ENCODE results near the gene PCDH9.

The PCDH9 gene

DNA sequence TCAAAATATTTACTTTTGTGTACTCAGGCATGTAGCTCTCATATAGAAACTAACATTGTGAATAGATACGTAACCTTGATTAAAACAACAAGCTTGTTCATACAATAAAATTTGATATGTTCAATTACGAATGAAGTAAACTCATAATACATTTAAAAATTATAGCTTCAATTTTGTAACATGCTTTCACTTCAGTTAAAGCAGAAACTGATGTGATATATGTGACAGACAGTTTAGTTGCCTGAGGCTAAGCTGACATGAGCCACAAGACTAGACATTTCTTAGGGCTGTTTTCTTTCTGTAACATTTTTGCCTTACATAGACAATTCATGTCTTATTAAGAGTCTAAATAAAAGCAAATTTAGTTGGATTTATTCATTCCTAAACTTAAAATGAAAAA lies 526.0 kb downstream of the PCDH9 start:
- DNase-seq = no peak

DNA sequence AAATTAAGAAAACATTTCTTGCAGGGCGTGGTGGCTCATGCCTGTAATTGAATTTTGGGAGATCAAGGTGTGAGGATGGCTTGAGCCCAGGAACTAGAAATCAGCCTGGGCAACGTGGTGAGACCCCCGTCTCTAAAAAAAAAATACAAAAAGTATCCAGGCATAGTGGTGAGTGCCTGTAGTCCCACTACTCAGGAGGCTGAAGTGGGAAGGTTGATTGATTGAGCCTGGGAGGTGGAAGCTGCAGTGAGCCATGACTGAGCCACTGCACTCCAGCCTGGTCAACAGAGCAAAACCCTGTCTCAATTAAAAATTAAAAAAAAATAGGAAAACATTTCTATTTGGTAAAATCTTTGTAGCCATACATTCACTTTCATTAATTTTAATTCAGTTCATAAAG lies 526.5 kb downstream of the PCDH9 start:
- DNase-seq = no peak

DNA sequence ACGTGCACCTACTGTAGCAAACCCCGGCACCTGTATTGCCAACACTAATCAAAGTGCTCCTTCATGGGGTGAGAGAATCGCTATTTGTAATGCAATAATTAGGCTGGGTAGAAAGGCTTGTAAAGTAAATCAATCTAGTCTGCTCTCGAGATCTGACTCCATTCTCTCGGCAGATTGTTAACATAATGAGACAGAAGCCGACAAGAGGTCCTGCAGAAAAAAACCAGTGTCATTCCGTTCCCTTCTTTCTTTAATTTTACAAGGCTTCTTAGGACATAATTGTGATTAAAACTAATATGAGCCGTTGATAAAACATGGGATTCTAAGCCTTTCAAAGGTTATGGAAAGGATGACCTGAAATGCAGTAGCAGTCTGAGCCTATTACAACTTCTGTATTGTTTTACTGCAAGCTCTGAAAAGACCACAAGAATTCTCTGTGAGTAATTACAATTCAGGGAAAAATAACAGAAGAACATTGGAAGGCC lies 530.0 kb downstream of the PCDH9 start:
- no peak for DNase-seq

DNA sequence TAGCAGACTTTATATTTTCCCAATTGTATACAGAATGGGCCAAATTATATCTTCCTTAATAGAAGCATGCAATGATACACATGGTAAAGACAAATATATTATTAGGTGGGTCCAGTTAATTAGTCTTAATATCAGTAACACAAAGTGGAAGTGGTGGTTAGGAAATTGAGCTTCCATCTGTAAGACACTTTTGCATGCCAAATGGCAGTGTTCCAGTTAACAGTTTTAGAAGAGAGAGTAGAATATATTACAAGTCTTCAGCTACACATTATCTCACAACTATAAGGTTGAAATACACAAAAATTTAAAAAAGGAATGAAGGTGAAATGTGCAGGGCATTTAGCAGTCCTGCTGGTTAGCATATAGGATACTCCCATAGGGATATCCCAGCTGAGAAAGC lies 536.5 kb downstream of the PCDH9 start:
- no peak for DNase-seq

DNA sequence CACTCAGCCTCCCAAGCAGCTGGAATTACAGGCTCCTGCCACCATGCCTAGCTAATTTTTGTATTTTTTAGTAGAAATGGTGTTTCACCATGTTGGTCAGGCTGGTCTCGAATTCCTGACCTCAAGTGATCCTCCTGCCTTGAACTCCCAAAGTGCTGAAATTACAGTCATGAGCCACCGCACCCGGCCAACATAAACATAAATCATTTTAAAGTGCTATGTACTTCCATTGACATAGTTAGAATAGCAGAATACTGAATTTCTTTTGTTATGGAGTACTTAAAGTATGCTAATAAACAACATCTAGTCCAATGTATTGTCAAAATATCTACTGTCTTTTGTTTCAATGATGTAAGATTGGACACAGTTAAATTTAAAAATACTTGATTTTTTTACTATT lies 539.0 kb downstream of the PCDH9 start:
- DNase-seq = no peak

- no peak for DNase-seq
These were observed 540.5 kb downstream of the PCDH9 start for GRCh38 chr13:66689628-66690027.

- no peak for DNase-seq
These were observed 541.0 kb downstream of the PCDH9 start for GRCh38 chr13:66689037-66689619.

DNA sequence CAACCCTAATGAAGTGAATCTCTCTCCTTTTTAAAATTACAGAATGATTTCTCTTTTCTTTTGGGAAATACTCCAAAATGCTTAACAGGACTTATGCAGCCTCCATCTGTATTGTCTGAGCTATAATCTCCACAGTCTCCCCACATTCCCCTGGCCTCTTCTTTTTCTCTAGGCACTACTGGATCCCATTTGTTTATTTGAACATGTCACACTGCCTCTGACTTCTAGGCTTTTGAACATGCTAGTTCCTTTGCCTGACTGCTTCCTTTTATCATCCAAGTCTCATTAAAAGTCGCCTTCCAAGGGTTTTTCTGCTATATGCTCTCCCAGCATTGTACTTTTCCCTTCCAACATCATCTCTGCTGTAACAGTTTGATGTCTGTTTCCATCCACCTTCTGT lies 548.7 kb downstream of the PCDH9 start:
- no peak for DNase-seq

GRCh38 chr13:66680031-66680430 lies 550.1 kb downstream of the PCDH9 start:
- no peak for DNase-seq

- DNase-seq = no peak
These were observed 554.5 kb downstream of the PCDH9 start for GRCh38 chr13:66675620-66676019.

- DNase-seq = no peak
These were observed 556.7 kb downstream of the PCDH9 start for GRCh38 chr13:66673401-66673800.

- DNase-seq = peak; percentile 22
These were observed 564.1 kb downstream of the PCDH9 start for GRCh38 chr13:66665991-66666390.

- no peak for DNase-seq
These were observed 566.4 kb downstream of the PCDH9 start for GRCh38 chr13:66663711-66664110.

DNA sequence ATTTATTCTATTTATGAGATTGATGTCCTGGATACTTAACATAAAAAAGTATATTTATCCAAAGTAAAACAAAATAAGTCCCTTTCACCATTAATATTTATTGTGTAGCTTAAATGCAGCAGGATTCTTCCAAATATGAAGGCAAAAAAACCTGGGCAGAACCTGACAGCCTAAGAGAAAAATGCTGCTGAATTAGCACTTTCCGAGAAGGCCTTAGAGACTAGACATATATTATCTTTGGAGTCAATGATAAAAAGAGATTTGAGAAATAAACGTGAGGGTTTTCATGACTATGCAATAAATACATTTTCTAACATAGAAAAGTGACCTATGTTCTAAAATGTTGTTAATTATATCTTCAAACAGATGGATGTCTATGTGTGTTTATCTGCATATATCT lies 566.9 kb downstream of the PCDH9 start:
- no peak for DNase-seq

- DNase-seq = no peak
These were observed 568.8 kb downstream of the PCDH9 start for GRCh38 chr13:66661336-66661735.

- no peak for DNase-seq
These were observed 569.7 kb downstream of the PCDH9 start for GRCh38 chr13:66660468-66660813.

- no peak for DNase-seq
These were observed 570.3 kb downstream of the PCDH9 start for GRCh38 chr13:66659701-66660467.

- DNase-seq = no peak
These were observed 570.9 kb downstream of the PCDH9 start for GRCh38 chr13:66659286-66659685.

DNA sequence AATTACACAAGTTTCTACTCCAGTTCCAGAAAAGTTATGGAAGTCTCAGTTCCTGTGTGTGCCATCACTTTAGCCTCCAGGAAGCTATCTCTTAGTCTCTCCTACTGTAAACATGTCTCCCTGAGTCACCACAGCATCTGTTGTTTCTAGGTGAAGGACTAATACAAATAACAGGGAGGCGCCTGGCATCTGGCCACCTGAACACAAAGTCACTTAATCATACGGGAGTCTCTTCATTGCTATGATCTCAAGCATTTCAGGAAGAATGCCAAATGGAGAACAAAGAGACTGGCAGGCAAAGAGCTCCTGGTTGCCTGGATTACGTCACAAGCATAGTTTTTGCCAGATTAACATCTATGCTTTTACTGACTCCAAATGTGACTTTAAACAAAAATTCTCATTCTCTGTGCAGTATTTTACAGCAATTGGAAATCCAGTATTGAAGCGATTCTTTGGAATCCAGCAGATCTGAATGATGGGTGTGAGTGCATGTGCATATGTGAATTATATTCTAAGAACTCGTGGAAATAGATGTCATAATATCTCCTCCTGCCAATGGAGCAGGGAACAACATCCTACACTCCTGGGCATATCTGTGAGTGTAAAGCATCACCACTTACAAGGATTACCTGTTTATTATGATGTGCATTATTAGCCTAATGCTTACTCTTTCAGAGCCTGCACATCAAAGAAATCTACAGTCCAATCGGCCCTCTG lies 572.8 kb downstream of the PCDH9 start:
- DNase-seq = peak; percentile 96

GRCh38 chr13:66655847-66656454 lies 574.2 kb downstream of the PCDH9 start:
- DNase-seq = no peak

GRCh38 chr13:66644855-66645460 lies 585.2 kb downstream of the PCDH9 start:
- DNase-seq = no peak

GRCh38 chr13:66640231-66640630 lies 589.9 kb downstream of the PCDH9 start:
- DNase-seq = no peak

- DNase-seq = no peak
These were observed 591.1 kb downstream of the PCDH9 start for GRCh38 chr13:66639044-66639443.
